OCI-LY3 (cell line): ENCODE measurements around the gene CC2D2A.

Experiments
- H2AFZ ChIP-seq: fragments of 200-600, 300-600 bp; shearing (Covaris generic); 2 replicates; pipeline ENCODE4 v1.6.0; 2014; ENCODE audit warnings: antibody characterized with exemption, low read depth, low read length
- H3K27ac ChIP-seq: fragments of 200-600, 300-600 bp; sonication (generic); 2 replicates; pipeline ENCODE4 v1.5.1; 2014; ENCODE audit warnings: mild to moderate bottlenecking, low read length, moderate library complexity, mixed read lengths
- H3K27me3 ChIP-seq: fragments of 200-600, 300-600 bp; sonication (generic); 2 replicates; pipeline ENCODE4 v1.6.1; 2014; ENCODE audit warnings: low read depth, low read length, mixed read lengths
- H3K36me3 ChIP-seq: fragments of 200-600, 300-600 bp; sonication (generic); replicated peaks from 2 replicates; pipeline ENCODE3; 2014; ENCODE audit warnings: low read depth, low read length, mixed read lengths
- H3K4me1 ChIP-seq: fragments of 300-600, 200-600 bp; sonication (generic); 2 replicates; pipeline ENCODE4 v1.6.1; 2014; ENCODE audit warnings: low read length, mixed read lengths
- H3K4me2 ChIP-seq: fragments of 200-600, 300-600 bp; sonication (generic); 2 replicates; pipeline ENCODE4 v1.6.1; 2014; ENCODE audit warnings: low read length, mixed read lengths
- H3K4me3 ChIP-seq: fragments of 300-600, 200-600 bp; sonication (generic); 2 replicates; pipeline ENCODE4 v1.5.1; 2014; ENCODE audit warnings: antibody characterized with exemption, mild to moderate bottlenecking, low read length, moderate library complexity
- H3K79me2 ChIP-seq: fragments of 300-600, 200-600 bp; shearing (Covaris generic); 2 replicates; pipeline ENCODE4 v1.6.1; 2014; ENCODE audit warnings: mild to moderate bottlenecking, low read length, mixed read lengths
- H3K9ac ChIP-seq: fragments of 300-600, 200-600 bp; shearing (Covaris generic); 2 replicates; pipeline ENCODE4 v1.6.0; 2014; ENCODE audit warnings: mild to moderate bottlenecking, low read length, moderate library complexity
- H3K9me3 ChIP-seq: fragments of 200-600, 300-600 bp; shearing (Covaris generic); 2 replicates; pipeline ENCODE4 v1.6.1; 2014; ENCODE audit warnings: low read length, mixed read lengths; ENCODE audit not compliant: insufficient read depth
- H4K20me1 ChIP-seq: fragments of 200-600, 300-600 bp; sonication (generic); 2 replicates; pipeline ENCODE4 v1.6.1; 2016; ENCODE audit warnings: low read length, mixed read lengths; ENCODE audit not compliant: insufficient read depth
- EZH2phosphoT487 ChIP-seq: fragments of 200-600 bp; shearing (Covaris generic); IDR thresholded peaks from 2 replicates; pipeline ENCODE4 v1.6.1; 2018; ENCODE audit warnings: antibody characterized with exemption, mixed run types, low read depth
- TF ChIP-seq, protein P1 (sequence below): fragments of 200-600, 300-600 bp; sonication (generic); IDR thresholded peaks from 2 replicates; pipeline ENCODE4 v1.5.1; 2014; ENCODE audit warnings: antibody characterized with exemption, low read length, low read depth

Gene CC2D2A

DNA sequence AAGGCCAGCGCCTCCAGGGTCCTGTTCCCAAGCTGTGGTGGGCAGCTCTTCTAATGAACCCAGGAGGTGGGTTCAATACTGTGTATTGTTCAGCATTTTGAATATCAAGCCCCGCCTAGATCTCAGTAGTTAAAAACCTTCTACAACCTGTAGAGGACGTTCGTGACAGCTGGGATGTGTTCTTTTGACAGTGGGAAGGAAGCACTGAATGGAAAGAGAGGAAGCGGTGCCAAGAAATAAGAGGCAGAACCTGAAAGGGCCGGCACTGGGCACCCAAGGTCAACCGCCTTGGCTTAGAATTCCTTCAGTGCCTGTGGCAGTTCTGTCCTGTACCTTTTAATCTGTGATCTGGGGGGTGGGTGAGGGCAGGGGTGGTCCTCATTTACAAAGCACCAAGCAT is 73.1 kb downstream of the CC2D2A start:
- H4K20me1 ChIP-seq: no peaks in the 10 kb centered on the region
- H3K9me3 ChIP-seq: no peaks in the 10 kb centered on the region
- H3K4me2 ChIP-seq: no peak overlapping the region
- TF ChIP-seq EZH2phosphoT487: no peak
- TF ChIP-seq, protein P1, sequence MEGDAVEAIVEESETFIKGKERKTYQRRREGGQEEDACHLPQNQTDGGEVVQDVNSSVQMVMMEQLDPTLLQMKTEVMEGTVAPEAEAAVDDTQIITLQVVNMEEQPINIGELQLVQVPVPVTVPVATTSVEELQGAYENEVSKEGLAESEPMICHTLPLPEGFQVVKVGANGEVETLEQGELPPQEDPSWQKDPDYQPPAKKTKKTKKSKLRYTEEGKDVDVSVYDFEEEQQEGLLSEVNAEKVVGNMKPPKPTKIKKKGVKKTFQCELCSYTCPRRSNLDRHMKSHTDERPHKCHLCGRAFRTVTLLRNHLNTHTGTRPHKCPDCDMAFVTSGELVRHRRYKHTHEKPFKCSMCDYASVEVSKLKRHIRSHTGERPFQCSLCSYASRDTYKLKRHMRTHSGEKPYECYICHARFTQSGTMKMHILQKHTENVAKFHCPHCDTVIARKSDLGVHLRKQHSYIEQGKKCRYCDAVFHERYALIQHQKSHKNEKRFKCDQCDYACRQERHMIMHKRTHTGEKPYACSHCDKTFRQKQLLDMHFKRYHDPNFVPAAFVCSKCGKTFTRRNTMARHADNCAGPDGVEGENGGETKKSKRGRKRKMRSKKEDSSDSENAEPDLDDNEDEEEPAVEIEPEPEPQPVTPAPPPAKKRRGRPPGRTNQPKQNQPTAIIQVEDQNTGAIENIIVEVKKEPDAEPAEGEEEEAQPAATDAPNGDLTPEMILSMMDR: no peak
- H3K79me2 ChIP-seq: no peaks in the 10 kb centered on the region
- H2AFZ ChIP-seq: no peak overlapping the region
- no peak overlapping the region for H3K4me3 ChIP-seq
- no peaks in the 10 kb centered on the region for H3K36me3 ChIP-seq
- peaks cover 5% of the 10 kb centered on the region; the same call in 1 of the 2 replicates for H3K4me1 ChIP-seq
- no peak overlapping the region for H3K27ac ChIP-seq
- H3K27me3 ChIP-seq: no peaks in the 10 kb centered on the region
- H3K9ac ChIP-seq: no peak overlapping the region

DNA sequence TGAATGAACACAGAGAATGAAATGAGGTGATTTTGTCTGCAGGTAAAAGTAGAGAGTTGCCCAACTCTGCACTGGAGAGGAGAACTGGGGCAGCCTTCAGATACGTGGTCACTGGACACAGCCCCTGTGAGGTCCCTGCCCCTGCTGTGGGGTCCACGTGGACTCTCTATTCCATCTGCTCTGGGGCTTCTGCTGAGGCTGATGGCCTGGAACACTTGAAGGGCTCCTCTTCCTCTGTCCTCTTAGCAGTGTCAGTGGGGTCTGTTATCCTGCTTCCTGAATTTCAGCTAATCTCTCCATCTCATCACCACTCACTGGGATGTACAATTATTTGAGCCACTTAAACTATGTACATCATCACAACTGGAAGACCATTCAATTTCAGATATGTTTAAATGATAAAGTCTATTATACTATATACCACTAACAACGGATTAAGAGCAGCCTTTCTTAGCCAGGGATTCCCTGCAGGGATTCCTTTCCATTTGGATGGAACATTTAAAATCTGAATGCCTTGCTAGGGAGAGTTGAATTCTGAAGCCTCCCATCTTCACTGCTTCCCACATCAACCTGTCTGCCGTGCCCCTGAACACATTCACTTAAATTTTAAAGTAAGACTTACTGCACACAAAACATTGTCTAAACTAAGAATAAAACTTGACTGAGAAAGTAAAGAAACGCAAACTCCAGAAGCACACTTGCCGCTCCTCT is 74.0 kb downstream of the CC2D2A start:
- Histone ChIP-seq H3K9me3 (no peaks in the 10 kb centered on the region), H2AFZ (no peak overlapping the region), H3K79me2 (no peaks in the 10 kb centered on the region), H3K36me3 (no peaks in the 10 kb centered on the region), H3K4me3 (no peak overlapping the region), H3K4me1 (peaks cover 5% of the 10 kb centered on the region; the same call in 1 of the 2 replicates), H3K9ac (no peak overlapping the region), H4K20me1 (no peaks in the 10 kb centered on the region), H3K27ac (no peak overlapping the region), H3K4me2 (no peak overlapping the region), H3K27me3 (no peaks in the 10 kb centered on the region)
- TF ChIP-seq, protein P1: no peak
- no peak for TF ChIP-seq EZH2phosphoT487

DNA sequence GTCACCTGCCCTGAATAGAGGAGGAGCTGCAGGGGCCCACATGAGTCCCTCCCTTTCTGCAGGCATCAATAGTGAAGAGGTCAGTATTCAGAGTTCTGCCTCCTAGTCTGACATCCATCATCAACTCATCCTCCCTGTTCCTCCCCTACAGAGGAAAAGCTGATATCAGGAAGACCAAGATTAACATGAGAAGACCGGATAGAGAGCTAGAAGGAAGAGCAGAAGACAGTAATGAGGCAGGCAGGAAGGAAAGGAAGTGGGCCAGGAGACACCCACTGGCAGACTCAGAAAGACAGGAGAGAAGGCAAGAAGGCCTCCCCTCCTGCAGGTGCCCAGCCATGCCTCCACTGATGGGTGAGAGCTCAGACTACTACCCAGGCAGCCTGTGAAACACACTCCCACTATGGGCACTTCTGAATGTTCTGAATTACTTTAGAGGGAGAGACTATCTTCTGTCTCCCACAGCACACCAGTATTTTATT is 74.6 kb downstream of the CC2D2A start:
- no peaks in the 10 kb centered on the region for H3K36me3 ChIP-seq
- no peaks in the 10 kb centered on the region for H3K27me3 ChIP-seq
- H3K4me1 ChIP-seq: peaks cover 5% of the 10 kb centered on the region; the same call in 1 of the 2 replicates
- H3K4me3 ChIP-seq: no peak overlapping the region
- H3K79me2 ChIP-seq: no peaks in the 10 kb centered on the region
- H3K27ac ChIP-seq: no peak overlapping the region
- TF ChIP-seq EZH2phosphoT487: no peak
- TF ChIP-seq, protein P1: no peak
- no peak overlapping the region for H3K9ac ChIP-seq
- no peaks in the 10 kb centered on the region for H3K9me3 ChIP-seq
- H2AFZ ChIP-seq: no peak overlapping the region
- no peak overlapping the region for H3K4me2 ChIP-seq
- no peaks in the 10 kb centered on the region for H4K20me1 ChIP-seq

DNA sequence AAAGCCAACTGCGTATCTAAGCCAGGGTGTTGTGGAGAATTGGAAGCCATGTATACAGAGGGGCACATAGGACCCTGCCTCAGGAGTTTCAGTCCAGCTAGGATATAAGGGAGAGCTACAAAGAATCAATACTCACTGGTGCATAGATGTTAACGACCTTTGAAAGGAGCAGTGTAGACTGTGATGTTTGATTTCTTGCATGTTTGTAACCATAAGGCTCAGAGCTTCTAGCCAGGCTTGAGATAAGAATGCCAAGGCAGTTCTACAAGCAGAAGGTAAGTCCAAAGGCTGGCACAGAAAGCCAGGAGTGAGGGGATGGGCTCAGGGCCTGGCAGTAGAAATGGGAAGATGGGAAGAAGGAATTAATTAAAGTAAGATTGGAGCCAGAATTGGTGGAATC is 75.7 kb downstream of the CC2D2A start:
- Histone ChIP-seq H3K27ac (no peak overlapping the region), H4K20me1 (no peaks in the 10 kb centered on the region), H3K4me1 (peaks cover 5% of the 10 kb centered on the region; the same call in 1 of the 2 replicates), H3K27me3 (no peaks in the 10 kb centered on the region), H3K9me3 (no peaks in the 10 kb centered on the region), H3K36me3 (no peaks in the 10 kb centered on the region), H3K79me2 (no peaks in the 10 kb centered on the region), H3K4me2 (no peak overlapping the region), H2AFZ (no peak overlapping the region), H3K4me3 (no peak overlapping the region), H3K9ac (no peak overlapping the region)
- TF ChIP-seq, protein P1: no peak
- TF ChIP-seq EZH2phosphoT487: no peak
